HEK293T (cell line): Measurements from ENCODE around the gene FZR1.

Source experiments
- FOXK2 ChIP-seq: fragments of 450-650 bp; IDR thresholded peaks from 2 replicates; pipeline ENCODE4 v1.6.1; 2016; ENCODE audit warnings: mild to moderate bottlenecking
- FOXM1 ChIP-seq: fragments of 450-650 bp; IDR thresholded peaks from 2 replicates; pipeline ENCODE4 v1.6.1; 2017; ENCODE audit warnings: mild to moderate bottlenecking, borderline replicate concordance
- LEF1 ChIP-seq: fragments of 450-650 bp; IDR thresholded peaks from 2 replicates; pipeline ENCODE4 v1.6.1; 2017; ENCODE audit warnings: mild to moderate bottlenecking, borderline replicate concordance
- SP1 ChIP-seq: fragments of 450-650 bp; IDR thresholded peaks from 2 replicates; pipeline ENCODE4 v1.6.1; 2017
- ZNF384 ChIP-seq: fragments of 450-650 bp; IDR thresholded peaks from 2 replicates; pipeline ENCODE4 v1.6.1; 2016
- TF ChIP-seq, protein P1 (sequence below): fragments of 450-650 bp; IDR thresholded peaks from 2 replicates; pipeline ENCODE4 v1.6.1; 2016

DNA sequence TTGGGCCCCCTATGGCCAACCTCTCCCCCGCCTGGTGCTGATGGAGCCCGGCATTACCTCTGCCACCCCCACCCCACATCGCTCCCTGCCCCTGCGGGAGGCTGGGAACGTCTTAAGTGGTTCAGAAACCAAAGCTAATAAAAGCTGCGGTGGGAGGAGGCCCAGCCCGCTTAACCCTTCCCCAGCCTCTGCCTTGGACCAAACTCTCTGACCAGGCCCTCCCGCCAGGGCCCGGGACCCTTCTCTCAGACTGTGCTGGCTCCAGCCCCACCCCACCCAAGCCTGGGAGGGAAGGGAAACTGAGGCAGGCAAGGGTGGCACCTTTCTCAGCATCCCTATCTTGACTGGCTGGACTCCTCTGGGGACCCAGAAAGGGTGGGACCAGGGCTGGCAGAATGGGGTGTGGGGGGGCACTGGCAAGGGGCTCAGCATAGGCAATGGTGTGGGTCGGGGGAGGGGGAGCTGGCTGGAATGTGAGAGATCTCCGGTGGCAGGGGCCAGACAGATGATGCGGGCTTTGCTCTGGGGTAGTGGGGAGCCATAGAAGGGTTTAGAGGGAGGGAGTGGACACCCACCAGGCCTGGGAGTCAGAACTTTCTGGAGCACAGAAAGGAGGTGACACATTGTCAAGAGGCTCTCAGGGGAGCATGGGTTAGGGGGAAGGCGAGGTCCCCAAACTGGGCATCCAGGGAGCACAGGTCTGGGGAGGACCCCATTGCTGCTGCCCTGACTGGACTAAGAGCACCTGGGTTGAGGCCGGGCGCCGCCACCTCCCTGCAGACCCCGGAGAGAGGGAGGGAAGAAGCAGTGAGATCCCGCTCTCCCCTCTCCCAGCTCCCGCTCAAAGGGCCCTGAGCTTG lies 47.7 kb upstream of the FZR1 start:
- TF ChIP-seq LEF1 (no peak), FOXM1 (no peak), ZNF384 (no peak), SP1 (no peak), FOXK2 (no peak)
- TF ChIP-seq, protein P1, sequence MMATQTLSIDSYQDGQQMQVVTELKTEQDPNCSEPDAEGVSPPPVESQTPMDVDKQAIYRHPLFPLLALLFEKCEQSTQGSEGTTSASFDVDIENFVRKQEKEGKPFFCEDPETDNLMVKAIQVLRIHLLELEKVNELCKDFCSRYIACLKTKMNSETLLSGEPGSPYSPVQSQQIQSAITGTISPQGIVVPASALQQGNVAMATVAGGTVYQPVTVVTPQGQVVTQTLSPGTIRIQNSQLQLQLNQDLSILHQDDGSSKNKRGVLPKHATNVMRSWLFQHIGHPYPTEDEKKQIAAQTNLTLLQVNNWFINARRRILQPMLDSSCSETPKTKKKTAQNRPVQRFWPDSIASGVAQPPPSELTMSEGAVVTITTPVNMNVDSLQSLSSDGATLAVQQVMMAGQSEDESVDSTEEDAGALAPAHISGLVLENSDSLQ = no peak
